ENCODE measurements around the gene OR51G2. TPM values are rescaled to one million over a fixed set of nuclear protein-coding genes. Genes with fewer than 3 reads are reported as not detected.
"Not testable (repeated sequence)": the region's sequence is repeated elsewhere in the genome, so short reads cannot be mapped to it uniquely, and the experiment has no call there.

Gene OR51G2, protein sequence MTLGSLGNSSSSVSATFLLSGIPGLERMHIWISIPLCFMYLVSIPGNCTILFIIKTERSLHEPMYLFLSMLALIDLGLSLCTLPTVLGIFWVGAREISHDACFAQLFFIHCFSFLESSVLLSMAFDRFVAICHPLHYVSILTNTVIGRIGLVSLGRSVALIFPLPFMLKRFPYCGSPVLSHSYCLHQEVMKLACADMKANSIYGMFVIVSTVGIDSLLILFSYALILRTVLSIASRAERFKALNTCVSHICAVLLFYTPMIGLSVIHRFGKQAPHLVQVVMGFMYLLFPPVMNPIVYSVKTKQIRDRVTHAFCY
- not detected for total RNA-seq

DNA sequence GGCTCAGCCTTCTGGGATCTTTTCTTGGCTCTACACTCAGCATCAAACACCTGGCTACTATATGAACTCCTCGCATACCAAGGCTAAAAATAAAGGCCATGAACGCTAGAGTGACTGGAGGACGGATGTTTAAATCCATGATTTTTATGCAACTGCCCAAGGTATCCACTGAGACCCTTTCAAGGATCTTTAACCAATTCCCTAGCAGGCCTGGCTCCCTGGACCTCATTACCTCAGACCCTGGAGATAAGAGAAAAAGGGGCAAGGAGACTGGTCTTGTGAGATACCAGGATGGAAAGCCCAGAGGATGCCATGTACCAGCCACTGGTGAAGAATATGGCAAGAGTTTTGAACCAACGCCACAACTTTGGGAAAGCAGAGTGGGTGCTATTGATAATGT lies at the start of gene OR51G2:
OR51G2 (minus strand) TSS at position 101 of the 400 bp plus-strand sequence. CDS start 3,687 bp downstream, outside the sequence.
- H3K9me3 ChIP-seq = no peaks in the 10 kb centered on the region
- no peak within 1 kb of the TSS for H3K4me3 ChIP-seq
- no peaks in the 10 kb centered on the region for H3K36me3 ChIP-seq
- TF ChIP-seq POLR2A (IDR thresholded peaks at IDR 0.05) = no peak
- no peak for TF ChIP-seq CTCF (IDR thresholded peaks at IDR 0.05)
- DNase-seq (ENCODE audit: low spot score in 2 of 2) = no peak
- no peaks in the 10 kb centered on the region for H3K4me1 ChIP-seq
- no peak within 1 kb of the TSS for H3K27ac ChIP-seq
- H3K27me3 ChIP-seq = no peaks in the 10 kb centered on the region
- intact Hi-C loops (cut with DNase I; ENCODE audit: low total_unique reads) = no loop called here

GRCh38 chr11:4962816-4963215 lies 43.7 kb upstream of the OR51G2 start:
- no peak for TF ChIP-seq POLR2AphosphoS5 (IDR thresholded peaks at IDR 0.05)
- TF ChIP-seq POLR2A (IDR thresholded peaks at IDR 0.05) = no peak
- no peak for TF ChIP-seq CTCF (IDR thresholded peaks at IDR 0.05)
- no peaks in the 10 kb centered on the region for H3K9me3 ChIP-seq
- no peaks in the 10 kb centered on the region for H3K36me3 ChIP-seq
- DNase-seq (ENCODE audit: low spot score in 2 of 2) = no peak
- H3K4me3 ChIP-seq = no peak overlapping the region
- H3K27me3 ChIP-seq = no peaks in the 10 kb centered on the region
- intact Hi-C loops (cut with DNase I; ENCODE audit: low total_unique reads) = no loop called here
- no peak overlapping the region for H3K27ac ChIP-seq
- no peaks in the 10 kb centered on the region for H3K4me1 ChIP-seq

- H3K9me3 ChIP-seq = no peaks in the 10 kb centered on the region
- no peaks in the 10 kb centered on the region for H3K36me3 ChIP-seq
- intact Hi-C loops (cut with DNase I; ENCODE audit: low total_unique reads) = no loop called here
- no peak overlapping the region for H3K27ac ChIP-seq
- TF ChIP-seq POLR2AphosphoS5 (IDR thresholded peaks at IDR 0.05) (no peak), POLR2A (IDR thresholded peaks at IDR 0.05) (no peak), CTCF (IDR thresholded peaks at IDR 0.05) (no peak)
- no peak for DNase-seq (ENCODE audit: low spot score in 2 of 2)
- H3K4me3 ChIP-seq = no peak overlapping the region
- no peaks in the 10 kb centered on the region for H3K4me1 ChIP-seq
- H3K27me3 ChIP-seq = no peaks in the 10 kb centered on the region
Observed at GRCh38 chr11:4960877-4961276, 41.7 kb upstream of the OR51G2 start.

- no peak for DNase-seq (ENCODE audit: low spot score in 2 of 2)
- TF ChIP-seq POLR2A (IDR thresholded peaks at IDR 0.05) (no peak), CTCF (IDR thresholded peaks at IDR 0.05) (no peak), POLR2AphosphoS5 (IDR thresholded peaks at IDR 0.05) (no peak)
- H3K4me3 ChIP-seq = no peak overlapping the region
- H3K9me3 ChIP-seq = no peaks in the 10 kb centered on the region
- no peak overlapping the region for H3K27ac ChIP-seq
- intact Hi-C loops (cut with DNase I; ENCODE audit: low total_unique reads) = no loop called here
- H3K27me3 ChIP-seq = no peaks in the 10 kb centered on the region
- no peaks in the 10 kb centered on the region for H3K4me1 ChIP-seq
- no peaks in the 10 kb centered on the region for H3K36me3 ChIP-seq
Observed at GRCh38 chr11:4957396-4957795, 38.2 kb upstream of the OR51G2 start.

GRCh38 chr11:4955613-4956012 lies 36.5 kb upstream of the OR51G2 start, which contains the start of gene OR51A2:
TSS of gene OR51A2 (minus strand) at chr11:4955713. CDS start at chr11:4955713, 0 bp downstream.
- intact Hi-C loops (cut with DNase I; ENCODE audit: low total_unique reads); H3K9me3 ChIP-seq; H3K27me3 ChIP-seq; DNase-seq (ENCODE audit: low spot score in 2 of 2); H3K27ac ChIP-seq; H3K4me1 ChIP-seq; H3K4me3 ChIP-seq; H3K36me3 ChIP-seq: not testable (repeated sequence)
